Rectal smooth muscle tissue (tissue), 1 donor: ENCODE data around the gene DYNC2H1.

Experiments used
- H3K27ac ChIP-seq: one replicate; pipeline ENCODE4 v1.7.0; 2013; ENCODE audit warnings: low read depth, low read length, inconsistent platforms
- H3K27me3 ChIP-seq: one replicate; pipeline ENCODE4 v1.7.0; 2013; ENCODE audit warnings: low read length; ENCODE audit not compliant: control insufficient read depth, insufficient read depth
- H3K36me3 ChIP-seq: one replicate; pipeline ENCODE4 v1.7.0; 2013; ENCODE audit warnings: low read length; ENCODE audit not compliant: control insufficient read depth, insufficient read depth
- H3K4me1 ChIP-seq: one replicate; pipeline ENCODE4 v1.7.0; 2013; ENCODE audit warnings: low read length; ENCODE audit not compliant: control insufficient read depth, insufficient read depth
- H3K4me3 ChIP-seq: one replicate; pipeline ENCODE4 v1.7.0; 2013; ENCODE audit warnings: low read length
- H3K9ac ChIP-seq: one replicate; pipeline ENCODE4 v1.7.0; 2013; ENCODE audit warnings: low read length

DYNC2H1 gene

GRCh38 chr11:103241574-103241973 is 132.3 kb downstream of the DYNC2H1 start:
- H3K36me3 ChIP-seq, result no peaks in the 10 kb centered on the region
- H3K4me3 ChIP-seq, result no peak overlapping the region
- H3K9ac ChIP-seq, result no peak overlapping the region
- H3K4me1 ChIP-seq, result no peaks in the 10 kb centered on the region
- H3K27me3 ChIP-seq, result no peaks in the 10 kb centered on the region
- no peak overlapping the region for H3K27ac ChIP-seq

GRCh38 chr11:103254123-103254522 is 144.9 kb downstream of the DYNC2H1 start:
- Histone ChIP-seq H3K4me3 (no peak overlapping the region), H3K9ac (no peak overlapping the region), H3K36me3 (no peaks in the 10 kb centered on the region), H3K27ac (no peak overlapping the region), H3K4me1 (no peaks in the 10 kb centered on the region), H3K27me3 (no peaks in the 10 kb centered on the region)

- Histone ChIP-seq H3K4me1 (no peaks in the 10 kb centered on the region), H3K27me3 (no peaks in the 10 kb centered on the region), H3K9ac (no peak overlapping the region), H3K27ac (no peak overlapping the region), H3K4me3 (no peak overlapping the region), H3K36me3 (no peaks in the 10 kb centered on the region)
These were observed 148.1 kb downstream of the DYNC2H1 start for GRCh38 chr11:103257360-103257759.

DNA sequence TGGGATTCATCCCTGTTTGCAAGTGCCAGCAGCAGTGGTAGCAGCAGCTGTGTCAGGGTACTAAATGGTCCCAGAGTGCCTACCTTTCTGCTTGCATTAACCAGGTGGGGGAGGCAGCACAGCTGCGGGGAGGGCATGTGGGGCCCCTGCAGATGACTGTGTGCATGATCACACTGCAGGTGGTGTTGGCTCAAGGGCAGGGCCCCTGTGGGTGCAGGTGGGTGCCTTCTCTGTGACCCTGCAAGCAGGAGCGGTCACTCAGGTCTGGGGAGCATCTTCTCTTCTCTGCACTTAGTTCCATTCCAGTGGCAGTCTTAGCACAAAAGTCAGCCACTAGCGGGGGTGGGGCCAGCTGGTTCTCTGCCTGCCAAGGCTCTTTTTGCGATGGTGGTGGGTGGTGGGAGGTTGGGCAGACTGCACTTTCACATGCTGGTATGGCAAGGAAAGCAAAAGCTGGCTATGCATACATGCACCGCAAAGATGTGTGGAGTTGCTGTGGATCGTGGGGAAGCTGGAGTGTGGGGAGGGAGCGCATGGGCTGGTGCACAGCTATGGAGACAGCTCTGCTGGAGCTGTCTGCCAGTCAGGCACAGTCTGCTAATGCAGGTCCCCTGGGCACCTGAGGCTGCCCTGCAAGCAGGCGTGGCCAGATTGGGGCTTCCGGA is 157.1 kb downstream of the DYNC2H1 start:
- no peak overlapping the region for H3K4me3 ChIP-seq
- no peaks in the 10 kb centered on the region for H3K4me1 ChIP-seq
- no peaks in the 10 kb centered on the region for H3K36me3 ChIP-seq
- H3K27ac ChIP-seq, result no peak overlapping the region
- H3K9ac ChIP-seq, result no peak overlapping the region
- H3K27me3 ChIP-seq, result no peaks in the 10 kb centered on the region

- Histone ChIP-seq H3K4me3 (no peak overlapping the region), H3K27me3 (no peaks in the 10 kb centered on the region), H3K27ac (no peak overlapping the region), H3K4me1 (no peaks in the 10 kb centered on the region), H3K36me3 (no peaks in the 10 kb centered on the region), H3K9ac (no peak overlapping the region)
These were observed 163.7 kb downstream of the DYNC2H1 start for GRCh38 chr11:103272876-103273275.

- Histone ChIP-seq H3K4me1 (no peaks in the 10 kb centered on the region), H3K27me3 (no peaks in the 10 kb centered on the region), H3K27ac (no peak overlapping the region), H3K4me3 (no peak overlapping the region), H3K36me3 (no peaks in the 10 kb centered on the region), H3K9ac (no peak overlapping the region)
These were observed 164.8 kb downstream of the DYNC2H1 start for GRCh38 chr11:103274025-103274424.

DNA sequence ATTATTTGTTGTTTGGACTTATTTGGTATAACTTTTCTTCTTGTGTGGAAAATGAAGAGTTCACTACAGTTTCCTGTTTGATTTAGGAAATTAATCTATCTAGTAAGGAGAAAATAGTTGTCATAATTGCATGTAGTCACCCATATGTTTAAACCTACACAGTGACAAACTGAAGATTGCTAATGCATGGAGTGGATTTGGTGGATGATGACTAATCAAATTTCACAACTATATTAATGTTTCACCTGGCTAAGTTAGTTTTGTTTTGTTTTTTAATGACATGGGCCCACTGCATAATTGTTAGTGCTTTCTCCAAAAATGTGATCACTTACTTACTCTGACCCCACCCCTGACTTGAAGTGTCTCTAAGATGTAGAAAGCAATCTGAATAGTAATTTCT is 170.6 kb downstream of the DYNC2H1 start:
- no peak overlapping the region for H3K27ac ChIP-seq
- no peaks in the 10 kb centered on the region for H3K27me3 ChIP-seq
- H3K36me3 ChIP-seq, result no peaks in the 10 kb centered on the region
- H3K4me1 ChIP-seq, result no peaks in the 10 kb centered on the region
- H3K9ac ChIP-seq, result no peak overlapping the region
- no peak overlapping the region for H3K4me3 ChIP-seq

DNA sequence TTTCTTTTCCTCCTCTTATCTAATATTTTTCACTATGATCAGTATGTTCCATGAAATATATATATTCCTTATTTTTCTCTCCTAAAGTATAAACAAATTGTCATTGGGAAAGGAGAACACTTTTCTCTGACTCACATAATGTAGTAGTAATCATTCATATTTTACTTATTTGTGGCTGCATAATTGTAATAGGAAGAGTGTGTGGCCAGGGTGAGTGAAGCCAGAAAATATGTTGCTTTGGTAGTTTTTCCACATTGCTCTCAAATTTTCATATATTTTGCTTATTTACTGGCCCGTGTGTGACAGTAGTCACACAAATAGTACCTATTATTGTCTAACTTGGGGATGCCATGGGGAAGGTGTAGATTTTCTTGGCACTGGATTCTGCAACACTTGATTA is 172.1 kb downstream of the DYNC2H1 start:
- no peak overlapping the region for H3K4me3 ChIP-seq

DNA sequence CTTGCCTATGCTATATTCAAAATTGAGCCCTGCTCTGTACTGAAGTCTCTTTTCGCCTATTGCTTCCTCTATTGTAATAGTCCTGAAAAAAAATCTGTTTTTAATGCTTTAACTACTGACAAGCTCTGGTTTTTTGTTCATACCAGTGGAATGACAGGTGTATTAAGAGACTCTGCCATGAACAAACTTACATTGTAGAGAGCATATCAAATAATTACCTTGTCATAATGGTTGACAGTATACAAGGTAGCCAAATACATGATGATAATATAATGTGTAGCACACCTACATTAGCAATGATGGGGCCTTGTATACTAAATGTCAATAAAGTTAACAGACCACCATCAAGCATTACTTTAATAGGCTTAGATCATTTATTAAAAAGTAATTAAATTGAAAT is 175.0 kb downstream of the DYNC2H1 start:
- Histone ChIP-seq H3K4me1 (no peaks in the 10 kb centered on the region), H3K27me3 (no peaks in the 10 kb centered on the region), H3K4me3 (no peak overlapping the region), H3K27ac (no peak overlapping the region), H3K9ac (no peak overlapping the region), H3K36me3 (no peaks in the 10 kb centered on the region)

More for the DNA sequence above, 172.1 kb downstream of the DYNC2H1 start:
- Histone ChIP-seq H3K4me1 (no peaks in the 10 kb centered on the region), H3K36me3 (no peaks in the 10 kb centered on the region), H3K9ac (no peak overlapping the region), H3K27me3 (no peaks in the 10 kb centered on the region), H3K27ac (no peak overlapping the region)

DNA sequence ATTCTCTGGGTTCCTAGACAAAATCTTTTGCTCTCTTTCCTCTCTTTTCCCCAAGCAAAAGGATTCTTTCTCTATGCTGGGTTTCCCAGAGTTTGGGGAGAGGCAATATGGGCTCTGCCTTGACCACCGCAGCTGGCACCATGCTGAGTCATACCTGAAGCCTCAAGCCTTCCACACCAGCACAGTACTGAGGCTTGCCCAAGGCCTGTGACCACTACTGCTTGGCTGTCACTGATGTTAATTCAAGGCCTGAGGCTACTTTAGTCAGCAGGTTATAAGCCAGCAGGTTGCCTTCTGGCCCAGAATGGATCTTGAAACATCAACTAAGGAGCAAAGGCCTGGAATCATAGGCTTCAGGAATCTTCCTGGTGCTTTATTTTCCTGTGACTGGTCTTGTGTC is 185.3 kb downstream of the DYNC2H1 start:
- Histone ChIP-seq H3K27me3 (no peaks in the 10 kb centered on the region), H3K27ac (no peak overlapping the region), H3K36me3 (peaks cover 2% of the 10 kb centered on the region), H3K4me3 (no peak overlapping the region), H3K4me1 (no peaks in the 10 kb centered on the region), H3K9ac (no peak overlapping the region)

DNA sequence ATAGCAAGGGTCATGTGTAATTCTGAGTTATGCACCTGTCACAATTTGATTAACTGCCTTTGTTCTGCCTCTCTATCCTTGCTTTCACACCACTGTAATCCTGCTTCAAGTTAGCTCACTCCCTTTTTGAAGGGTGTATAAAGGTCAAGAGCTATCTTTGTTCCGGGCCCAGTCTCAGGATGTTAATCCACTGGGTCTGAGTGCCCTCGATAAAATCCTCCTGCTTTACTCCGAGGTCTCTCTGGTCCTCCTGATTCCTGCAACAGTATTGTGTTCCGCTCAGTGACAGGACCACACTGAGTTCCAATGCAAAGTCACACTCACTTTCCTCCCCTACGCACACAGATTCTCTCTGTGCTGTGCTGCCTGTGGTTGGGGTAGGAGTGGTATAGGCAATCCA is 186.5 kb downstream of the DYNC2H1 start:
- Histone ChIP-seq H3K36me3 (peaks cover 2% of the 10 kb centered on the region), H3K27ac (no peak overlapping the region), H3K27me3 (no peaks in the 10 kb centered on the region), H3K4me1 (no peaks in the 10 kb centered on the region), H3K9ac (no peak overlapping the region), H3K4me3 (no peak overlapping the region)

- Histone ChIP-seq H3K36me3 (peaks cover 2% of the 10 kb centered on the region), H3K27me3 (no peaks in the 10 kb centered on the region), H3K27ac (no peak overlapping the region), H3K4me1 (no peaks in the 10 kb centered on the region), H3K9ac (no peak overlapping the region), H3K4me3 (no peak overlapping the region)
These were observed 188.7 kb downstream of the DYNC2H1 start for GRCh38 chr11:103297900-103298299.

DNA sequence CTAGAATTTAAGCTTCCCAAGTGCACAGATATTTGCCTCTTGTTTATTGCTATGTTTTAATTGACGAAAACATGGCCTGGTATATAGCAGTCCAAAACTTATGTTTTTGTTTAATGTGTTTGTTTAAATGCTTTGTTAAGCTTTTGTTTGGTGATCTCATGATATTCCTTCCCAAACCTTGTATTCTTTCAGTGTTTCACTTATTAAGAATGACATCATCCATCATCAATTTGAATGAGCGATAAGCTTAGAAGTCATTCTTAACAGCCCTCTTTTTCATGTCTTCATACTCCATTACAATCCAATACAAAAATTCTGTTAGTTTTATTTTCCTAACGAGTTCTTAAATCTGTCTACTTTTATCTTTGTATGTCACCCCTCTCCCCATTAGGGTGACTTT is 206.0 kb downstream of the DYNC2H1 start:
- Histone ChIP-seq H3K27me3 (no peaks in the 10 kb centered on the region), H3K27ac (no peak overlapping the region), H3K4me3 (no peak overlapping the region), H3K36me3 (no peaks in the 10 kb centered on the region), H3K9ac (no peak overlapping the region), H3K4me1 (no peaks in the 10 kb centered on the region)
